HG02759 (cell line): Measurements from ENCODE around the gene KRT35.
"Not testable (repeated sequence)": the region's sequence is repeated elsewhere in the genome, so short reads cannot be mapped to it uniquely, and the experiment has no call there.

Experiments used
- ATAC-seq: cut with Tn5 transposase; IDR thresholded peaks from one replicate; pipeline ENCODE4 v1.9.1; 2021; ENCODE audit warnings: mild to moderate bottlenecking, moderate library complexity; ENCODE audit not compliant: unreplicated experiment

KRT35 gene

GRCh38 chr17:41462705-41463104, 18.2 kb downstream of the KRT35 start:
- no peak for ATAC-seq

- ATAC-seq = no peak
These were observed 23.3 kb downstream of the KRT35 start for GRCh38 chr17:41457676-41458075.

DNA sequence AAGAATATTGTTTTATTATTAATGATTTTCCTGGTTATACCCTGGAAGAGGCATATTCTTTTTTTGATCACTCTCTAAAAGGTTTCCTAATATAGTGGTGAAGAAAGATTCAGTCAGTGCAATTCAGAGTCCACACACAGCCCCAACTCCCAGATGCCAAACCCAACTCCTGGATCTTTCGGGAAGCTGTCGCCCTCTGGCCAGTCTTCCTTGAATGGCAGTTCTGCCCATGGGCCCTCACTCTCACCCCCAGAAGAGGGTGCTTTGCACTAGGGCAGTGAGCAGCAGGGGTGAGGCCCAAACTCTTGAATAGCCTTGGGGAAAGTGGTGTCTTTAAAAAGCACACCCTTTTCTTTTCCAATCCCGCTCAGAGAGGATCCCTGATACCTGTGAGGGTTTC, 24.7 kb downstream of the KRT35 start:
- ATAC-seq = no peak

DNA sequence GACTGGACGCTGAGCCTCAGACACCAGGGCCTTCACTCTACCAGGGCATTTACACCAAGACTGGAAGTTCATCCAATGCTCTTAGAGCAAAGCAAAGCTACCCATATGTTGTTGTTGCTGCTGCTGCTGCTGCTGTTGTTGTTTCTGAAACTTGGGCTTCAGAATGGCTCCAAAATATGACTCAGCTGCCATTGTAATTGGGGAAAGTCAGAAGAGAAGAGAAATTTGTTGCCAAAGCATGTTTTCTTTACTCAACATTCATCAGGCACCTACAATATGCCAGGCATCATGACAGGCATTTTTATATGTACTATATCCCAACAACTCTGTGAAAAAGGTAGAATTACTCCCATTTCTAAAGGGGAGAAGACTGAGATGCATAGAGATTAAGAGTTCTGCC, 25.7 kb downstream of the KRT35 start:
- no peak for ATAC-seq

DNA sequence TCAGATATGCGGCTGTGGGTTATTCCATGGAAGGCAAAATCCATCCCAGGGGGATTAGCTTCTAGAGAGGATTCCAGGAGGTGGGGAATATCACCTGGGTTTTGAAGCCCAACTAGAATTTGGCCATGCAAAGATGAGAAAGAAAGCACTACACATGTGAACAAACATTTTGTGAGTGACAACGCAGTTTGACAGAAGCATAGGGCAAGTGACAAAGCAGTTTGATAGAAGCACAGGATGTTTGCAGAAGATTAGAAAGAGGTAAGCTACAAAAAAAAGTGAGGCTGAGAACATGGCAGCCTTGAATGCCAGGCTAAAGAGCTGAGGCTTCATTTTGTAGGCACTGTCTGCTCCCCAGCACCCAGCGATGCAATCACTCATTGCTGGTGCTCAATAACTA, 27.9 kb downstream of the KRT35 start:
- no peak for ATAC-seq

- ATAC-seq = no peak
These were observed 28.7 kb downstream of the KRT35 start for GRCh38 chr17:41452281-41452680.

DNA sequence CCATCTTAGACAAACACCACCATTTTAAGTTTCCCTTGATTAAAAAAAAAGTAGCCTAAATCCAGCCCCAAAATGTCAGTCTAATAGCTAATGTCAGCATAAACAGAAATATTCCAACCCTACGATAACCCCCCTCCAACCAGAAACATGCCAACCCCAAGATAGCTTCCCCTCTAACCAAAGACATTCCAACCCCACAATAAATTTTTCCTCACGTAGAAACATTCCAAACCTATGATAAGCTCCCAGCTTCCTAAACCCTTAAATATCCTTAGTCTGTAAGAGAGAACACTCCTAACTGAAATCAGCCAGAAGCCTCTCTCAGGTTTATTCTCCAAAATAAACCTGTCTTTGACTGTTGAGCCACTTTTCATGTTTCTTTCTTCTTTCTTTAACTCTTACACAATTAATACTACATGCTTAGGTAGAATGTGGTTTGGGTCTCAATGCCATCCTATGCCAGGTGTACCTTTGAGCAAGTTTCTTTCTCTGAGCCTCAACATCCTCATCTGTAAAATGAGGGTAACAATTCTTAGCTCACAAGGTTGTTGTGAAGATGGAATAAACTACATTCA, 29.7 kb downstream of the KRT35 start:
- no peak for ATAC-seq

DNA sequence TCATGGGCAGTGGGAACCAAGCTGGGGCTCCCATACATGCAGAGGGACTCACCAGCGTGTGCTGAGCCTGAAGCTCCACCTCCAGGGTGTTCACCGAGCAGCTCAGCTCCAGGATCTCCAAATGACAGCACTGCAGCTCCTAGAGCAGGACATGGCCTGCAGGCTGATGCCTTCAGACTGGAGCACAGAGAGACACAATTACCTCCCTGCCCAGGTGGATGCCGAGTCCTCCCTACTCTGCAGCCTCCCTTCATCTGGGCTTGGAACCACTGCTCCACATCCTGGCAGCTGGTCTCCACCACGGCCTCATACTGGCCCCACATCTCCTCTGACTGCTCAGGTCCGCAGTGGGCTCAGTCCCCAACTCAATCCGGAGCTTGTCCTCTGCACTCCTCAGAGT, 31.9 kb downstream of the KRT35 start:
- ATAC-seq = no peak

DNA sequence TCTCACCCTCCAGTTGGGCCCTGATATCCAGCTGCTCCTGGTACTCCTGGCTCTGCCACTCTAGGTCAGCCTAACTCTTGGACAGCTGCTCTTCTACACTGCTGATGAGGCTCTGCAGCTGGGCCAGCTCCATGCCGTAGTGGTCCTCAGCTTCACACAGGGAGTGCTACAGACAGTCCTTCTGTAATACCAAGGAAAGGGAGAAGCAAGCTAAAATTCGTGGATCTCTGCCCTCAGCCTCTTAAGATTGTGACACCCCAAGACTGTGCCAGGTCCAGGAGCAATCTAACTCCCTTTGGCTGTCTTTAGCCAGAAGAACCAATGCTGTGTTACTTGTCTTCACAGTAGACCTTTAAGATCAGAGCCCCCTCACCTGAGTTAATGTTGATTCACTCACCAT, 32.4 kb downstream of the KRT35 start:
- no peak for ATAC-seq

GRCh38 chr17:41446806-41447205, 34.1 kb downstream of the KRT35 start:
- no peak for ATAC-seq

DNA sequence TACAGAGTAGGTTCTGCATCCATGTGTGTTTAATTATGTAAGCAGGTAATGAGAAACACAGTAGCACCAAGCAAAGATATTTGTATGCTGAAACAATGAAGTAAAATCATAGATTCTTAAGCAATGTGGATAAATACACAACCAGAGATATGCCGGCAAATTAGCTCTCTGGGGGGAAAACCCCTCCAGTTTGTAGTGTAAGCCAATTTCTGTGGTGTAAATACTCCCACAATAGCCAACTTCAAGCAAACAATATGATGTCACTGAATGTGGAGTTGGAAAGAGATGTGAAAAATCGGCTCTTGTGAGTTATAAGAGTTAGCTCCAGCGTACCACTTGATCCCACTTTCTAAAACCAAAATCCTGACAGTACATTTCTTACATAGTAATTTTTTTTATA, 36.3 kb downstream of the KRT35 start:
- ATAC-seq = no peak

- no peak for ATAC-seq
These were observed 36.8 kb downstream of the KRT35 start for GRCh38 chr17:41444186-41444585.

DNA sequence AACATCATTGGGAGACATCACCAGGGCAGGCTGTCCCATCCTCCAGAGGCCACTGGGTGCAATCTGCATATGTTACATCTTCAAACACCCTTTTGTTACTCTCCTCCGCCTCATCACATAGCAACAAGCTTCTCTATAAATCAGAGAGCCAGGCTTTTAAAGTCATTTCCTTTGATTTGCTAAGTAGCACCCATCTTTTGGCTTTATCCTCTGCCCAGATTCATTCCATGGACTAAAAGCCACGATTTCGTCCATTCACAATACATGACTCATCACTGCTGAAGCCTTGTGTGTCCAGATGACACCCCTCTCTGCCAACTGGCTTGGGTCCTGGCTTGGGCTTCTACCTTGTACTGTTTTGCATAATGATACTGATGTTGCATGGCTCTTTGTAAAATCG, 38.2 kb downstream of the KRT35 start:
- no peak for ATAC-seq

DNA sequence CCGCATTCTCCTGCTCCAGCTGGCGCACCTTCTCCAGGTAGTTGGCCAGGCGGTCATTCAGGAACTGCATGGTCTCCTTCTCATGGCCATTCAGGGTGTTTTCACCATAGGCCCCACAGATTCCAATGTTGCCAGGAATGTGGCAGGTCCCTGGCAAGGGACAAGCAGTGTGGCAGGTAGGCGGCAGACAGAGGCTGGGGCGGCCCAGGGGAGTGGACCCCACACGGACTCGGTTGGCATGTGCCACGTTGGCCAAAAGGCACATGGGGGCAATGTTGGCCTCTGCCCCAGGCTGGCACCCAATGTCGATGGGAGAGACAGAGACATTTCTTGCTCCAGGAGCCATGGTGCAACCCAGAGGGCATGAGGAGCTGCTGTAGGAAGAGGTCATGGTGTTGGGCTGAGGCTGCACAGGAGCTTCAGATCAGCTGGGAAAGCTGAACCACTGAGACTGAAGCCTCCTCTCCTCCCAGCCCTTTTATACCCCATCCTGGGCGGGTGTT, 40.4 kb downstream of the KRT35 start, which contains the start of gene KRT38:
Gene KRT38, minus strand, starts transcription at position 453 of the 503 bp plus-strand sequence. Its CDS starts 62 bp downstream, at position 391.
- no peak for ATAC-seq

DNA sequence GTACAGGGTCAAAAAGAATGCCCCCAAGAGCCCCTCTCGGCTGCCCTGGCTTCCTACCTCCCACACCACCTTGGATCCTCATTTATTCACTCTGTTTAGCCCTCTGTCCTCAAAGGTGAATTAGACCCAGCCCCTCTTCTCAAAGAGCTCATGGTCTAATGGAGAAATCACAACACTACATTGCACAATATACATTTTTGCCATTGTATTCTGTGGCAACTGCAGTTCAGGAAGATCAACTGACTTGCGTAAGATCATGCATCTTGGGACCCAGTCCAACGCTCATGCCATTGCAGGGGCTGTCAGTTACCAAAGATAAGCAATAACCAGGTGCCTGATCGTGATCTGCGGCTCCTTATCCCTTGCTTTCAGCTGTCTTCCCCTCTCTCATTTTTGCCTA, 41.6 kb downstream of the KRT35 start:
- ATAC-seq = no peak

DNA sequence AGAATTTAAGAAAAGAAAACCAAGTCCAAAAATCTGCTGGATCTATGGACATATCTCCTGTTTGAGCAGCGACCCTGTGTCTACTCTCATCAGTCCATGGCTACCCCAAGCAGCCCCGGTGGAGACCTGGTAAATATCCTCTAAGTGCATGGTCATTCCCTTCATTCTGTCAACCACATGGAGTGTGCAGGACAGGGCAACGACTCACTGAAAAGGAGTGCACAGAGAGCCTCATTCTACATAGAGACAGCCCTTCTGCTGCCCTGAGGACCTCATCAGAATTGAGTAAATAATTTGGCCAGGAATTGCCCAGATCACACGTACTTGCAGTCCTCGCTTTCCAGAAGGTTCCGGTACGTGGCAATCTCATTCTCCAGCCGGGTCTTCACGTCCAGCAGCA, 43.2 kb downstream of the KRT35 start:
- no peak for ATAC-seq

- ATAC-seq = no peak
These were observed 43.7 kb downstream of the KRT35 start for GRCh38 chr17:41437254-41437653.

DNA sequence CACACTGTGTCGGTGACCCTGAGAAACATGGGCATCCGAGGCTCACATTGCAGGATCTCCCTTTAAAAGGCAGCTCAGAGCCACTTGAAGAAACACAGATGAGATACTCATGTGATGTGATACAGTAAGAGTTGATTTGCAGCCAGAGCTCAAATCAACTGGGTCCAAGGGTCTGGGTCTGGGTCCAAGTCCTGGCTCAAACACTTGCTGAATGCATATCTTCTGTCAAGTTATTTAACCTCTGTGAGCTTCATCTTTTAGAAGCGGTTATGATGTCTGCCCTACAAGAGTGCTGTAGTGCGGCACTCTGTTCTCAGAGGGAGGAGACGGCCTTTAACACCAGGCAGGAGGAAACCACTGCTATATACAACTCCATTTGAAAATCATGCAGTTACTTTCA, 46.5 kb downstream of the KRT35 start:
- ATAC-seq = no peak

- ATAC-seq = no peak
These were observed 46.9 kb downstream of the KRT35 start for GRCh38 chr17:41434005-41434404.

DNA sequence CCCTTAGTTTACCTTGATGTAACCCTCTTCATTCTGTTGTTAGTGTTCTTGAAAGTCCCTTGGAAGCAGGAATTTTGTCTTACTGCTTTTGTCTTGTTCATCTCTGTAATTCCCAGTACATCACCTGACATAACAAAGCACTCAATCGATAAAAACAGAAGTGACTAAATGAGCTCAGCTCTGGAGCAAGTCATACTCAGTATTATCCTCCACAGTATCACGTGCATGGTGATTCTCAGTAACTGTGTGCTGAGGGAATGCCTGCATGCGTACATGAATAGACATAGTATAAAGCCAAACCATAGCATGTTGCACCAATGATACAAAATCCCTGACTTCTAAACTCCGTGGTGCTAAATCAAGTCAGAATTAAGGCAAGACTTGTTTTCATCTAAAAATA, 47.4 kb downstream of the KRT35 start:
- no peak for ATAC-seq

GRCh38 chr17:41430376-41430775, 50.6 kb downstream of the KRT35 start:
- not testable (repeated sequence) for ATAC-seq

DNA sequence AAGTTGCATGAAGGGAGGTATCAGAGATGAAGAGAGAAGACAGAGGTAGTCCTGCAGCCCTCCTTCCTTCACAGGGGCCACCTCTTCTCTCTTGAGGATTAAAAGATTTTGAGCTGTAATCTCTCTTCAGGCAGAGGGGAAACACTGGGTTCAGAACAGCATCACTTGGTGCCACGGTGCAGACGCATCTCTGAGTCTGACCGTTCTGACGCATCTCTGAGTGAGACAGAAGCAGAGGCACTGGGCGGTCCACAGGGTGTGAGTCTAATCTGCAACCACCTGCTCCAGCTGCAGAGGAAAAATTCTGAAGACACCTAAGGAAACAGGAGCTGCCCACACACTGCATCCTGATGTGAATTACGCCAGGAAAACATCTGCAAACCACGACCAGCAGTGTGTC, 51.3 kb downstream of the KRT35 start:
- no peak for ATAC-seq

DNA sequence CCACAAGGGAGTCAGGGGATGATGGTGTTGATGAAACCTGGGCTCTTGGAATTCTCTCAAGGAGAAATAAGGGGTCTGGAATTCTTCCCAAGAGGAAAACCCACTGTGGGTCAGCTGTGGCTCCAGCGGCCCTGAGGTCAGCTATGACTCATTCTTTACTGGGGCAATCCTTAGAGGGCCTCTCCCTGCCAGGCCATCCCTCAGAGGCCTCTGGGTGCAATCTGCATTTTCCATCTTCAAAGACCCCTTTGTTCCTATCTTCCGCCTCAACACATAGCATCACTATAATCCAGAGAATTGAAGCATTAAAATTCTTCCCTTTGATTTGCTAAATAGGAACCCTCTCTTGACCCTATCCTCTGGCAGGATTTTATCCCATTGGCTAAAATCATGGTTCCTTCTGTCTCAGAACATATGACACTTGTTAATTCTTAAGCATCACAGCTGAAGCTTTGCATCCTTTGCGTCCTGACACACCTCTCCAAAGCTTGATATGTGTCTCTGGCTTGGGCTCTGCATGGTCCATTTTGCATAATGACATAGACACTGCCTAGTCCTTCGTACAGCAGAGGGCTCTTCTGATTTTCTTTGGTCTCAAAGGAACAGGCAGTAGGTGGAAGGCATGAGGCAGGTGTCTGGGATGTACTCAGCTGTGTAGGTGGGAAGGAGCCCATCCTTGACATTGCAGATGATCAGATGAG, 52.2 kb downstream of the KRT35 start:
- no peak for ATAC-seq
